ENCODE data around the gene RTL10. TPM values are rescaled to one million over a fixed set of nuclear protein-coding genes. Genes with fewer than 3 reads are reported as not detected.

Gene RTL10
- total and polyA plus RNA-seq, 2 of the 13 experiments (the other 11 are each of a cell fraction or from before 2014, with no cell fraction given), result 14.1 to 15.8 TPM

DNA sequence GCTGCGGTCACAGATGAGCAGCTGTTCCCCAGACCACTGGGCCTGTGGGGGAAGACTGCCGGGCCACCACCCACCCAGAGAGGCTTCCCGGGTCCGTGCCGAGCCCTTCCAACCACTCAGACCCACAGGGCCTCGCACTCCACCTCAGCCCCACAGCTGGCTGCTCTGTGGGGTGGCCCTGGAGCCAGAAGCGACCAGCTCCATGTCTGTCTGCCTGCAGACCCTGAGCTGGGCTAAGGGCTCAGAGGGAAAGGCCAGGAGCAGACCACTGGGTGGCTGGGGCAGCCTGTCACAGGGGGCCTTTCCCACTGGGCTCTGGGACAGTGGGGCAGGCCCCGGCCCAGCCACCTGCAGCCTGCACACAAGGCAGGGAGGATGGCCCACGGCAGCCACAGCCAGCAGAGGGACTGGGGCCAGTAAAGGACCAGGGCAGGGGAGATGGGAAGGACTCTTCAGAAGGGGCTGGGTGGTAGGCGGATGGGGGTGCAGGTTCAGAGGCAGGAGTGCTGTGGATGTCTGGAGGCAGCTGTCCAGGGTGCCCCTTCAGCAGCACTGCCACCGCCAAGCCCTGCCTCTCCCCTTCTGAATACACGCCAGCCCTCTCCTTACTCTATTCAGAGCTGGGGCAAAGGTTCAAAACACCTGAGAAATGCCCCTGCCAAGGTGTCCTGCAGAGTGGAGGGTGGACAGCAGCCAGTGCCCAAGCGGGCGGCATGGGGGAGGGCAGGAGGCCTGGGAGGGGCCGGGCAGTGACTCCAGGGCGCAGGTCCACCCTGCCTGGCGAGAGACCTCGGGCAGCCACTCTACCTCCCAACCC lies 32.2 kb downstream of the RTL10 start:
- peaks cover 43% of the 10 kb centered on the region for H3K4me1 ChIP-seq (ENCODE audit: insufficient read depth, low read length)
- DNase-seq (ENCODE audit: low spot score) (no peak), FAIRE-seq (no peak), ATAC-seq (no peak)
- no TSS peak for BruUV-seq (replicated peaks)
- intact Hi-C loops (cut with micrococcal nuclease; ENCODE audit: unreplicated experiment) (loop anchor here (5.0 kb wide), 1 partner anchor 70 kb away; no protein-coding TSS in a partner anchor), in situ Hi-C loops (cut with HindIII; ENCODE audit: extremely low pct_ligation_motif_present, low pct_unique_long_range_greater_than_20kb) (no loop called here)
- no peaks in the 10 kb centered on the region for H3K36me3 ChIP-seq (replicated peaks in 1 of 2; ENCODE audit: control insufficient read depth in 1 of 2, insufficient read depth in 2 of 2, low read length in 2 of 2)
- H3K4me2 ChIP-seq (ENCODE audit: low read depth, low read length), result no peak overlapping the region
- TF ChIP-seq ZNF614 (CRISPR knock-in tag; IDR thresholded peaks at IDR 0.05; ENCODE audit: borderline replicate concordance), result no peak
- no peaks in the 10 kb centered on the region for H3K79me2 ChIP-seq (ENCODE audit: insufficient read depth, low read length)
- H2AFZ ChIP-seq (ENCODE audit: low read length), result no peak overlapping the region
- no peak overlapping the region for H3K9ac ChIP-seq (ENCODE audit: insufficient read depth, low read depth, low read length)
- H4K20me1 ChIP-seq (ENCODE audit: insufficient read depth, low read length), result no peaks in the 10 kb centered on the region
- CTCF ChIA-PET (ENCODE audit: low intra/inter-chr PET ratio, low total read pairs), result no interaction called here
- H3K4me3 ChIP-seq (replicated peaks in 1 of 3; ENCODE audit: insufficient read depth in 1 of 3, low read depth in 2 of 3, low read length in 3 of 3), result no peak overlapping the region
- 78% methylated on average over 12 of the region's 18 CpGs for WGBS (ENCODE audit: low lambda C conversion rate)
- H3K9me3 ChIP-seq (ENCODE audit: low read length), result no peaks in the 10 kb centered on the region
- H3K27me3 ChIP-seq (ENCODE audit: control insufficient read depth in 1 of 2, insufficient read depth in 2 of 2, low read length in 2 of 2), result no peaks in the 10 kb centered on the region
- H3K27ac ChIP-seq (ENCODE audit: extremely low read length, insufficient read depth, low read length), result no peak overlapping the region
- POLR2A ChIA-PET, result interaction anchor here (1.0 kb wide), 1 partner anchor 32 kb away, joined by 3 read pairs; the partner anchor contains the start of genes GNB1L and RTL10

DNA sequence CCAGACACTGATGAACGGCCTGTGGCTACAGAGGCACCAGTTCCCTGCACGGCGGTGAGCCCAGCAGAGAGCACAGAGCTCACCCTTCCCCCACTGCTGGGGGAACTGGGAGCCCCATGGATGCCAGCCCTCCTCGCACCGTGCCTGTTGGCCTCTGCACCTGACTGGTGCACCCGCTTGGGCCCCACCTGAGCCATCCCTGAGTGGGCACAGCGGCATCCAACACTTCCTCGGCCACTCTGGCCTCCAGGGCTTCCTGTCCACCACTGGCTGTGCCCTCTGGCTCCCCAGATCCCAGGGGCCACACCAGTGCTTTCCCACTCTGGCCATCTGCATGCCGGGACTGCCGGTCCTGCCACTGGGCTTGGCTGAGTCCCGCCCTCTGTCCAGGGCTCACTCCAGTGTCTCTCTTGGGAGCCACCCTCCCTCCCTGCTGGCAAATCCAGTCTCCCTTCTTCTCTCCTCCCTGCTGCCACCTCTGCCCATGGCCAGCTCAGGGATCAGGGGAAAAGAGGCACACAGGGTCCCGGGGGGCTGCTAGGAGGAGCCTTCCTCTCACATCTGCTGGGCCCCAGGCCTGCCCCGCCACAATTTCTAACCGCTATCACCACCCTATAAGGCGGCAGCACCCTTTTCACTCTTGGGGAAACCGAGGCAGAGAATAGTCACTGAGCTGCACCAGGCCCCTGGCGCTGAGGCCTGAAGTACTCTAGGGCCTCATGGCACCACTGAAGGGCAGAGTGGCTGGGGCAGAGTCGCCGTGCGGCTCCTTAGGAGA lies 33.0 kb downstream of the RTL10 start:
- Histone ChIP-seq H3K4me2 (ENCODE audit: low read depth, low read length) (no peak overlapping the region), H3K27me3 (ENCODE audit: control insufficient read depth in 1 of 2, insufficient read depth in 2 of 2, low read length in 2 of 2) (no peaks in the 10 kb centered on the region), H3K4me3 (replicated peaks in 1 of 3; ENCODE audit: insufficient read depth in 1 of 3, low read depth in 2 of 3, low read length in 3 of 3) (no peak overlapping the region), H4K20me1 (ENCODE audit: insufficient read depth, low read length) (no peaks in the 10 kb centered on the region), H3K9me3 (ENCODE audit: low read length) (no peaks in the 10 kb centered on the region), H3K79me2 (ENCODE audit: insufficient read depth, low read length) (no peaks in the 10 kb centered on the region), H3K27ac (ENCODE audit: extremely low read length, insufficient read depth, low read length) (no peak overlapping the region), H2AFZ (ENCODE audit: low read length) (no peak overlapping the region), H3K4me1 (ENCODE audit: insufficient read depth, low read length) (peaks cover 35% of the 10 kb centered on the region), H3K9ac (ENCODE audit: insufficient read depth, low read depth, low read length) (no peak overlapping the region), H3K36me3 (replicated peaks in 1 of 2; ENCODE audit: control insufficient read depth in 1 of 2, insufficient read depth in 2 of 2, low read length in 2 of 2) (no peaks in the 10 kb centered on the region)
- in situ Hi-C loops (cut with HindIII; ENCODE audit: extremely low pct_ligation_motif_present, low pct_unique_long_range_greater_than_20kb) (no loop called here), intact Hi-C loops (cut with micrococcal nuclease; ENCODE audit: unreplicated experiment) (loop anchor here (2.0 to 5.0 kb wide), 2 partner anchors 71 to 89 kb away; no protein-coding TSS in a partner anchor)
- ChIA-PET CTCF (ENCODE audit: low intra/inter-chr PET ratio, low total read pairs) (no interaction called here), POLR2A (interaction anchor here (1.0 kb wide), 1 partner anchor 33 kb away, joined by 3 read pairs; the partner anchor contains the start of genes GNB1L and RTL10)
- BruUV-seq (replicated peaks), result no TSS peak
- DNase-seq (ENCODE audit: low spot score) (no peak), ATAC-seq (no peak), FAIRE-seq (no peak)
- 79% methylated on average over 13 of the region's 20 CpGs for WGBS (ENCODE audit: low lambda C conversion rate)
- TF ChIP-seq FOXA3 (CRISPR knock-in tag; IDR thresholded peaks at IDR 0.05), result no peak

Data from HepG2 (cell line).